Measurements from ENCODE around the gene KIAA2012.

Gene KIAA2012

DNA sequence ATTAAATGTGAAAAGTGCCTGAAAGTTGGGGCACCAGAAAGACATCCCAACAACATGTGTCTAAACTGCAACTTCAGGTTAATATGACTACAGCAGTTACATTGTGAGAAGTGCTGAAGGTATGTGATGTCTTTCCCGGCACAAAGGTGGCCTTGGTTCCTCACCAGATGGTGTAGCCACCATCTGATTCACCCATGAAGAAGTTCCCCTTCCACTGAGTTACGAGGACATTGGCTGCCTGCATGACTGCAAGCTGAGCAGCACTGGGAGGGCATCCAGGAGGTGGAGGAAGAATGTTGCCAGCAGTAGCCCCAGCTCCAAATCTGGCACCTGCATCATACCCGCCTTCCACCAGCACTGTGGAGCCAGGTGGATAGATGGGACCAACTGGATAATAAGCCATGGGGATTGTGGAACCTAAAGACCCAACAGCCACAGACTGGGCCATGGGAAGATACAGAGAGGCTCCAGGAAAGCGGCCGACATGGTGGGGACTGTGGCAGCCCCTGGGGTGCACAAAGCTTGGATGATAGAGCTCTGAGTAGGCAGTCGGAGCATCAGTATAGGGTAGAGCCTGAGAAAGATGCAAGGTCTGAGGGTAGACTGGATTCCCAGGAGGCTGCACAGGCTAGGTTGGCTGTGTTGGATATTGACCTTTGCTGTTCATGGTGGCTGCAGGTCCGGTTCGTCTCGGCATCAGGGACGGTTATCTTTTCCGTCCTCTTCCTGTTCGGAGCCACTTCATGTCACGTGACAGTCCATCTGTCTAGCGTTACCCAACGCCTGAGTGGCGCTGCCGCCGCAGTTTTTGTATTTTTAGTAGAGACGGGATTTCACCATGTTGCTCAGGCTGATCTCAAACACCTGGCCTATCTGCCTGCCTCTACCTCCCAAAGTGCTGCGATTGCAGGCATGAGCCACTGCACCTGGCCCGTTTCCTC is 128.4 kb downstream of the KIAA2012 start:
- H3K27me3 ChIP-seq (ENCODE audit: control insufficient read depth, insufficient read depth, low read length) = no peaks in the 10 kb centered on the region
- no peaks in the 10 kb centered on the region for H3K9me3 ChIP-seq (ENCODE audit: control insufficient read depth, low read length)
- TF ChIP-seq, protein P1, sequence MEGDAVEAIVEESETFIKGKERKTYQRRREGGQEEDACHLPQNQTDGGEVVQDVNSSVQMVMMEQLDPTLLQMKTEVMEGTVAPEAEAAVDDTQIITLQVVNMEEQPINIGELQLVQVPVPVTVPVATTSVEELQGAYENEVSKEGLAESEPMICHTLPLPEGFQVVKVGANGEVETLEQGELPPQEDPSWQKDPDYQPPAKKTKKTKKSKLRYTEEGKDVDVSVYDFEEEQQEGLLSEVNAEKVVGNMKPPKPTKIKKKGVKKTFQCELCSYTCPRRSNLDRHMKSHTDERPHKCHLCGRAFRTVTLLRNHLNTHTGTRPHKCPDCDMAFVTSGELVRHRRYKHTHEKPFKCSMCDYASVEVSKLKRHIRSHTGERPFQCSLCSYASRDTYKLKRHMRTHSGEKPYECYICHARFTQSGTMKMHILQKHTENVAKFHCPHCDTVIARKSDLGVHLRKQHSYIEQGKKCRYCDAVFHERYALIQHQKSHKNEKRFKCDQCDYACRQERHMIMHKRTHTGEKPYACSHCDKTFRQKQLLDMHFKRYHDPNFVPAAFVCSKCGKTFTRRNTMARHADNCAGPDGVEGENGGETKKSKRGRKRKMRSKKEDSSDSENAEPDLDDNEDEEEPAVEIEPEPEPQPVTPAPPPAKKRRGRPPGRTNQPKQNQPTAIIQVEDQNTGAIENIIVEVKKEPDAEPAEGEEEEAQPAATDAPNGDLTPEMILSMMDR (IDR thresholded peaks at IDR 0.05) = no peak
- H3K9ac ChIP-seq = no peak overlapping the region
- no peaks in the 10 kb centered on the region for H3K4me1 ChIP-seq
- H3K79me2 ChIP-seq = no peaks in the 10 kb centered on the region
- H3K36me3 ChIP-seq (ENCODE audit: control insufficient read depth, insufficient read depth, low read length) = no peaks in the 10 kb centered on the region
- no peak overlapping the region for H3K27ac ChIP-seq
- no peak overlapping the region for H3K4me2 ChIP-seq (ENCODE audit: low read length)
- H3K4me3 ChIP-seq (ENCODE audit: low read depth, low read length) = no peak overlapping the region
- H2AFZ ChIP-seq = no peak overlapping the region

DNA sequence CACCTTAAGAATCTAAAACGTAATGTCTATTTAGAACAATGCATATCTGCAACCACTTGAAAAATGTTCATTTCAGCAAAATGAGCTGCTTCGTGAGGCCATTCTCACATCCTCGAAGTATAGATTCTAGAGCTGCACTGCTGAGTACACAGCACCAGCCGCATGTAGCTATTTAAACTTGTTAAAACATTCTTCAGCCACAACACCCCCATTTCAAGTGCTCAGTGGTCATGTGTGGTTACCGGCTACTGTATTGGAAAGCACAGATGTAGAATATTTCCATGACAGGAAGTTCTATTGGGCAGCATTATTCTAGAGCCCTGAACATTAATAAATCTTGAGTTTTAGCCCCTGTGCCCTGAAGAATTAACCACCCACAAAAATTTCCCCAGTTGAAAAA is 130.3 kb downstream of the KIAA2012 start:
- Histone ChIP-seq H3K4me2 (ENCODE audit: low read length) (no peak overlapping the region), H3K9ac (no peak overlapping the region), H3K27me3 (ENCODE audit: control insufficient read depth, insufficient read depth, low read length) (no peaks in the 10 kb centered on the region), H3K36me3 (ENCODE audit: control insufficient read depth, insufficient read depth, low read length) (no peaks in the 10 kb centered on the region), H3K27ac (no peak overlapping the region), H3K4me3 (ENCODE audit: low read depth, low read length) (no peak overlapping the region), H3K4me1 (no peaks in the 10 kb centered on the region), H2AFZ (no peak overlapping the region), H3K79me2 (no peaks in the 10 kb centered on the region), H3K9me3 (ENCODE audit: control insufficient read depth, low read length) (no peaks in the 10 kb centered on the region)
- TF ChIP-seq, protein P1 (IDR thresholded peaks at IDR 0.05) = no peak

DNA sequence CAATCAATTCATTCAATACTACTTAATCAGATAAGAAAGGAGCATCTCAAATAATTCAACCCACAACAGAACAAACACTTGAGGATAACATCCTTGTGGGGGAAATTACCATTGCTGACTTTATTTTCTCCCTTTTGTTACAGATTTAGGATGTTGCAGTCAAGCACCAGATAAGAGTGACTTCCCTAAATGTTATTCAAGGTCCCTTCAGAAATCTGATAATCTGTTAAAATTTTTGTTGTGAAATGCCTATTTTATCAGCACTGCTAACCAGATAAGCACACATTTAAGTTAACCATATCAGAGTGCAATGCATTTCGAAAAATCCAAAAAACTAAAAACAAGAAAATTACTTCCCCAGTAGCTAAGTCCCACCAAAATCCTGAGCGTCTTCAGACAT is 131.8 kb downstream of the KIAA2012 start:
- no peak overlapping the region for H3K4me3 ChIP-seq (ENCODE audit: low read depth, low read length)
- H3K9ac ChIP-seq = no peak overlapping the region
- H3K27ac ChIP-seq = no peak overlapping the region
- H3K79me2 ChIP-seq = no peaks in the 10 kb centered on the region
- H3K9me3 ChIP-seq (ENCODE audit: control insufficient read depth, low read length) = no peaks in the 10 kb centered on the region
- TF ChIP-seq, protein P1 (IDR thresholded peaks at IDR 0.05) = no peak
- H3K4me1 ChIP-seq = no peaks in the 10 kb centered on the region
- no peaks in the 10 kb centered on the region for H3K36me3 ChIP-seq (ENCODE audit: control insufficient read depth, insufficient read depth, low read length)
- no peak overlapping the region for H3K4me2 ChIP-seq (ENCODE audit: low read length)
- no peaks in the 10 kb centered on the region for H3K27me3 ChIP-seq (ENCODE audit: control insufficient read depth, insufficient read depth, low read length)
- H2AFZ ChIP-seq = no peak overlapping the region

DNA sequence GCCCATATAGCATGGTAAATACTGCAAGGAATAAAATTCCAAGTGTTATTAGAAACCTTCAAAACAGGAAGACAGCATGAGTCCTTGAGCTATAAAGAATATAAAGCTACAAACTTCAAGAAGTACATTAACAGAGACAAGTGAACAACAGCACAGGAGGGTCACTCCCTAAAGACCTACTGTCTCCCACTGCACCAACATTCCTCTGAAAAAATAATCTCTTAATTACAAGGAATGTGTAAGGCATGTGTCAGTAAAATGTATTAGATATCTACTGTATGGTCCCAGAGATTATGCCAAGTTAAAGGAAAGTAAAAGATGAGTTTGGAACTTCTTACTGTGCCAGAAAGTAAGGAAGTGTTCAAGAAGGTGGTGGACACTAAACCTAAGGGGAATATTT is 135.5 kb downstream of the KIAA2012 start:
- no peak overlapping the region for H2AFZ ChIP-seq
- no peak overlapping the region for H3K9ac ChIP-seq
- TF ChIP-seq, protein P1 (IDR thresholded peaks at IDR 0.05) = no peak
- H3K4me3 ChIP-seq (ENCODE audit: low read depth, low read length) = no peak overlapping the region
- no peaks in the 10 kb centered on the region for H3K27me3 ChIP-seq (ENCODE audit: control insufficient read depth, insufficient read depth, low read length)
- no peaks in the 10 kb centered on the region for H3K4me1 ChIP-seq
- peaks cover 8% of the 10 kb centered on the region for H3K79me2 ChIP-seq
- no peaks in the 10 kb centered on the region for H3K36me3 ChIP-seq (ENCODE audit: control insufficient read depth, insufficient read depth, low read length)
- no peak overlapping the region for H3K27ac ChIP-seq
- no peak overlapping the region for H3K4me2 ChIP-seq (ENCODE audit: low read length)
- no peaks in the 10 kb centered on the region for H3K9me3 ChIP-seq (ENCODE audit: control insufficient read depth, low read length)

DNA sequence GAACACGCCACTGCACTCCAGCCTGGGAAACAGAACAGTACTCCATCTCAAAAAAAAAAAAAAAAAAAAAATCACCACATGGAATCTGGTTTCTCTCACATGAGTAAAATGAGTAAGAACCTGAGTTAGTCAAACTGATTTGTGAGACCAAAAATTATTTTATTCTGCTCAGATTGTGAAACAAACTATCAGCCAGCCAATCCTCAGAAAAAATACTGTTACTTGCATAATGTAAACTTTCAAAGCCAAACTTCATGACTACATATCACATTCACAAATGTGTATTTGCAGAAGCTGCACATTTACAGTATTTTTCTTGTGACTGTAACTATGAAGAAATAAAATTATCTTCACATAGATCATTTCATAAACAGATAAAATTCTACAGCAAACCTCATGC is 142.1 kb downstream of the KIAA2012 start:
- Histone ChIP-seq H3K9ac (no peak overlapping the region), H3K9me3 (ENCODE audit: control insufficient read depth, low read length) (no peaks in the 10 kb centered on the region), H3K36me3 (ENCODE audit: control insufficient read depth, insufficient read depth, low read length) (no peaks in the 10 kb centered on the region), H3K4me2 (ENCODE audit: low read length) (no peak overlapping the region), H3K4me3 (ENCODE audit: low read depth, low read length) (no peak overlapping the region), H3K27me3 (ENCODE audit: control insufficient read depth, insufficient read depth, low read length) (no peaks in the 10 kb centered on the region), H3K79me2 (peaks cover 16% of the 10 kb centered on the region), H3K27ac (no peak overlapping the region), H3K4me1 (peaks cover under 1% of the 10 kb centered on the region), H2AFZ (no peak overlapping the region)
- TF ChIP-seq, protein P1 (IDR thresholded peaks at IDR 0.05) = no peak
